HepG2 (cell line): ENCODE results near the gene CATSPERE. TPM values are rescaled to one million over a fixed set of nuclear protein-coding genes. Genes with fewer than 3 reads are reported as not detected.

Source experiments
- ATAC-seq: fragments of 200-7000 bp; cut with Tn5 transposase; 3 replicates; pipeline ENCODE4 v1.9.1; 2020; ENCODE audit warnings: mild to moderate bottlenecking, moderate library complexity
- BruUV-seq: library from RNA; stranded (reverse); fragments of 400-500 nt; replicated peaks from 2 replicates; lab custom pipeline; 2021; lab: Mats Ljungman, UMichigan
- CTCF ChIA-PET: fragments of 300-600 bp; formaldehyde crosslinking; extraction: SDS; loops from one replicate; lab custom pipeline; 2021; ENCODE audit warnings: low total read pairs, inconsistent platforms, low intra/inter-chr PET ratio; lab: Yijun Ruan, JAX
- POLR2A ChIA-PET: fragments of 350-600 bp; sonication (Branson Sonifier 250); formaldehyde crosslinking; loops from one replicate; lab custom pipeline; 2020; ENCODE audit warnings: antibody characterized with exemption, inconsistent platforms; lab: Yijun Ruan, JAX
- DNase-seq: peaks from one replicate; pipeline ENCODE4 v3.0.0-alpha.2; 2015; ENCODE audit warnings: low spot score
- FAIRE-seq: peaks from 3 replicates; lab custom pipeline; 2011; peaks lifted over from hg19 to GRCh38; lab: Jason Lieb, UNC
- H2AFZ ChIP-seq: one replicate; pipeline ENCODE4 v1.6.1; 2011; ENCODE audit warnings: low read length, inconsistent platforms
- H3K27ac ChIP-seq: fragments of 300-600 bp; 3 replicates; pipeline ENCODE4 v1.8.0; 2011; ENCODE audit warnings: mixed run types, mild to moderate bottlenecking, mixed read lengths, low read length, inconsistent platforms; ENCODE audit not compliant: insufficient read depth; ENCODE audit errors: extremely low read length
- H3K27me3 ChIP-seq, 2 experiments: fragments of 200-600 bp in 1 of 2; 2 replicates in 1 of 2; 3 replicates in 1 of 2; pipeline versions ENCODE4 v1.6.0 to v1.8.0; 2011; ENCODE audit warnings: low read length in 2 of 2, mild to moderate bottlenecking in 2 of 2, moderate library complexity in 2 of 2, inconsistent platforms in 1 of 2; ENCODE audit not compliant: insufficient read depth in 2 of 2, control insufficient read depth in 1 of 2
- H3K36me3 ChIP-seq, 2 experiments: fragments of 200-600 bp in 1 of 2; replicated peaks in 1 of 2; 2 replicates in 1 of 2; 3 replicates in 1 of 2; pipeline versions ENCODE4 v1.5.1 to v1.8.0; 2011; ENCODE audit warnings: low read length in 2 of 2, inconsistent platforms in 1 of 2; ENCODE audit not compliant: insufficient read depth in 2 of 2, control insufficient read depth in 1 of 2
- H3K4me1 ChIP-seq: 2 replicates; pipeline ENCODE4 v1.5.1; 2012; ENCODE audit warnings: low read length, inconsistent platforms; ENCODE audit not compliant: insufficient read depth
- H3K4me2 ChIP-seq: 2 replicates; pipeline ENCODE4 v1.6.0; 2011; ENCODE audit warnings: low read depth, low read length, inconsistent platforms
- H3K4me3 ChIP-seq, 3 experiments: fragments of 200-600 bp in 1 of 3; sonication (generic), shearing (Covaris generic) in 1 of 3; replicated peaks in 1 of 3; 2 replicates each; pipeline ENCODE4 v1.5.1; 2011 to 2016; ENCODE audit warnings: low read length in 3 of 3, inconsistent platforms in 2 of 3, low read depth in 2 of 3, mild to moderate bottlenecking in 2 of 3, control low read depth in 1 of 3, mixed read lengths in 1 of 3; ENCODE audit not compliant: insufficient read depth in 1 of 3
- H3K79me2 ChIP-seq: one replicate; pipeline ENCODE4 v1.6.1; 2011; ENCODE audit warnings: low read length, inconsistent platforms; ENCODE audit not compliant: insufficient read depth
- H3K9ac ChIP-seq: 2 replicates; pipeline ENCODE4 v1.6.0; 2011; ENCODE audit warnings: mild to moderate bottlenecking, low read depth, low read length, inconsistent platforms; ENCODE audit not compliant: insufficient read depth
- H3K9me3 ChIP-seq: 2 replicates; pipeline ENCODE4 v1.5.1; 2012; ENCODE audit warnings: mild to moderate bottlenecking, low read length
- H4K20me1 ChIP-seq: 2 replicates; pipeline ENCODE4 v1.6.0; 2011; ENCODE audit warnings: inconsistent platforms, mild to moderate bottlenecking, low read length, moderate library complexity; ENCODE audit not compliant: insufficient read depth
- AGO2 ChIP-seq: fragments of 200-400 bp; formaldehyde crosslinking; optimal IDR thresholded peaks from 2 replicates; pipeline ENCODE3; 2017; ENCODE audit warnings: mild to moderate bottlenecking, low read depth, low read length, moderate library complexity
- ARID5B ChIP-seq: IDR thresholded peaks from 2 replicates; pipeline ENCODE4 v1.4.0; 2020; ENCODE audit warnings: mild to moderate bottlenecking, missing genetic modification reagents
- ATF4 ChIP-seq, 2 experiments: fragments of 450-650 bp in 1 of 2; sonication (generic) in 1 of 2; formaldehyde crosslinking; IDR thresholded peaks; 2 replicates each; pipeline versions ENCODE4 v1.5.0 to v1.8.0; 2020 to 2022; ENCODE audit warnings: mild to moderate bottlenecking in 1 of 2, missing genetic modification reagents in 1 of 2
- FOXO1 ChIP-seq: sonication (generic); formaldehyde crosslinking; IDR thresholded peaks from 2 replicates; pipeline ENCODE4 v1.4.0; 2020; ENCODE audit warnings: missing genetic modification reagents
- IKZF5 ChIP-seq: IDR thresholded peaks from 2 replicates; pipeline ENCODE4 v1.6.1; 2018; ENCODE audit warnings: missing genetic modification reagents, mild to moderate bottlenecking, missing compliant biosample characterization
- LBX2 ChIP-seq: sonication (generic); formaldehyde crosslinking; IDR thresholded peaks from 2 replicates; pipeline ENCODE4 v1.5.0; 2020; ENCODE audit warnings: missing genetic modification reagents, mild to moderate bottlenecking, borderline replicate concordance
- MEIS1 ChIP-seq: sonication (generic); formaldehyde crosslinking; IDR thresholded peaks from 2 replicates; pipeline ENCODE4 v1.9.0; 2021; ENCODE audit warnings: mild to moderate bottlenecking, missing genetic modification reagents, moderate library complexity, borderline replicate concordance
- STAT6 ChIP-seq: sonication (generic); formaldehyde crosslinking; IDR thresholded peaks from 2 replicates; pipeline ENCODE4 v1.4.0; 2020; ENCODE audit warnings: missing genetic modification reagents, mild to moderate bottlenecking, borderline replicate concordance
- WGBS: methylation state at CpG from one replicate; pipeline ENCODE4 v1.1.6; 2017; ENCODE audit warnings: low lambda C conversion rate; 5-methylcytosine and 5-hydroxymethylcytosine counted together
- in situ Hi-C: cut with HindIII; loops from 2 replicates; pipeline ENCODE4 v1.10.0; 2017; ENCODE audit warnings: low pct_unique_long_range_greater_than_20kb; ENCODE audit not compliant: extremely low pct_ligation_motif_present
- intact Hi-C: fragments of 100-400 bp; cut with micrococcal nuclease; formaldehyde crosslinking; loops from one replicate; pipeline ENCODE4 v1.10.0; 2022; ENCODE audit not compliant: unreplicated experiment
- polyA plus RNA-seq, 8 experiments: library from polyadenylated mRNA; depleted of rRNA in 3 of 8; stranded (reverse) in 7 of 8; unstranded in 1 of 8; fragments of >200 nt; fragmentation: Illumina TruSeq in 4 of 8; extraction: Trizol in 4 of 8; gene quantifications; 2 replicates each; pipeline versions ENCODE4 v1.2.1 to v1.2.3, GENCODE V29; 2011 to 2016; ENCODE audit warnings: low read depth in 4 of 8, missing spikeins in 1 of 8, mixed read lengths in 1 of 8; ENCODE audit not compliant: insufficient read depth in 1 of 8
- total RNA-seq, 5 experiments: library from RNA; depleted of rRNA; stranded (reverse); fragments of >200 nt; fragmentation: Illumina TruSeq; extraction: Trizol; gene quantifications; 2 replicates each; pipeline ENCODE4 v1.2.3, GENCODE V29; 2016; ENCODE audit warnings: low read depth in 1 of 5
- TF ChIP-seq, protein P1 (sequence below): sonication (generic); formaldehyde crosslinking; IDR thresholded peaks from 2 replicates; pipeline ENCODE4 v1.4.0; 2020; ENCODE audit warnings: missing genetic modification reagents

CATSPERE gene
- total and polyA plus RNA-seq, 2 of the 13 experiments (the other 11 are each of a cell fraction or from before 2014, with no cell fraction given) = 0.34 to 0.51 TPM

- TF ChIP-seq, protein P1, sequence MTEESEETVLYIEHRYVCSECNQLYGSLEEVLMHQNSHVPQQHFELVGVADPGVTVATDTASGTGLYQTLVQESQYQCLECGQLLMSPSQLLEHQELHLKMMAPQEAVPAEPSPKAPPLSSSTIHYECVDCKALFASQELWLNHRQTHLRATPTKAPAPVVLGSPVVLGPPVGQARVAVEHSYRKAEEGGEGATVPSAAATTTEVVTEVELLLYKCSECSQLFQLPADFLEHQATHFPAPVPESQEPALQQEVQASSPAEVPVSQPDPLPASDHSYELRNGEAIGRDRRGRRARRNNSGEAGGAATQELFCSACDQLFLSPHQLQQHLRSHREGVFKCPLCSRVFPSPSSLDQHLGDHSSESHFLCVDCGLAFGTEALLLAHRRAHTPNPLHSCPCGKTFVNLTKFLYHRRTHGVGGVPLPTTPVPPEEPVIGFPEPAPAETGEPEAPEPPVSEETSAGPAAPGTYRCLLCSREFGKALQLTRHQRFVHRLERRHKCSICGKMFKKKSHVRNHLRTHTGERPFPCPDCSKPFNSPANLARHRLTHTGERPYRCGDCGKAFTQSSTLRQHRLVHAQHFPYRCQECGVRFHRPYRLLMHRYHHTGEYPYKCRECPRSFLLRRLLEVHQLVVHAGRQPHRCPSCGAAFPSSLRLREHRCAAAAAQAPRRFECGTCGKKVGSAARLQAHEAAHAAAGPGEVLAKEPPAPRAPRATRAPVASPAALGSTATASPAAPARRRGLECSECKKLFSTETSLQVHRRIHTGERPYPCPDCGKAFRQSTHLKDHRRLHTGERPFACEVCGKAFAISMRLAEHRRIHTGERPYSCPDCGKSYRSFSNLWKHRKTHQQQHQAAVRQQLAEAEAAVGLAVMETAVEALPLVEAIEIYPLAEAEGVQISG (CRISPR knock-in tag) = no peak
- TF ChIP-seq AGO2 (no peak), MEIS1 (no peak), STAT6 (CRISPR knock-in tag) (no peak), FOXO1 (no peak)
- TF ChIP-seq, all 625 proteins: peak for 0
Observed at GRCh38 chr1:244548558-244549115, 87.6 kb downstream of the CATSPERE start (continued).

DNA sequence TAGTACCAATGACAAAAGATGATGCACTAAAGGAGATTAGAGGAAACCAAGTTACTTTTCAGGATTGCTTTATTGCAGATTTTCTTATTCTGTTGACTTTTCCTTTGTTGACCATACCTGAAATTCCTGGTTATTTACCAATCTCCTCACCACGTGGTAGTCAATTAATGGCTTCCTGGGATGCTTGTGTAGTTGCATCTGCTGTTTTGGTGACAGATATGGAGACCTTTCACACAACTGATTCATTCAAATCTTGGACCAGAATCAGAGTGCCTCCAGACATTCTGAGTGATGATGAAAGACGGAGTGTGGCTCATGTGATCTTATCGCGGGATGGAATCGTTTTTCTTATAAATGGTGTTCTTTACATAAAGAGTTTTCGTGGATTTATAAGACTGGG, 91.3 kb downstream of the CATSPERE start:
- Histone ChIP-seq H3K9ac (no peak overlapping the region), H3K36me3 (no peaks in the 10 kb centered on the region), H3K4me1 (peaks cover 5% of the 10 kb centered on the region; the same call in 1 of the 2 replicates), H3K27ac (no peak overlapping the region), H3K4me3 (no peak overlapping the region), H3K9me3 (no peaks in the 10 kb centered on the region), H2AFZ (no peak overlapping the region), H3K79me2 (no peaks in the 10 kb centered on the region), H4K20me1 (no peaks in the 10 kb centered on the region), H3K4me2 (no peak overlapping the region), H3K27me3 (no peaks in the 10 kb centered on the region; a peak in 1 of 5 replicates)
- no peak for ATAC-seq
- POLR2A ChIA-PET = no interaction called here
- no peak for FAIRE-seq
- no TSS peak for BruUV-seq
- peak; percentile 47 for DNase-seq
- WGBS = 39% methylated on average over 6 of the region's 6 CpGs
- CTCF ChIA-PET = no interaction called here
- in situ Hi-C loops (no loop called here), intact Hi-C loops (no loop called here)
- TF ChIP-seq LBX2 (CRISPR knock-in tag) = no peak
- no peak for TF ChIP-seq ATF4 (CRISPR knock-in tag; IDR thresholded peaks at IDR 0.05)
- 0 out of 2 replicates have a peak, but pooled peaks have one; percentile 24 for TF ChIP-seq ARID5B (CRISPR knock-in tag)
- TF ChIP-seq IKZF5 = no peak
